BE2C (cell line): ENCODE results near the gene PLPP7. TPM values are rescaled to one million over a fixed set of nuclear protein-coding genes. Genes with fewer than 3 reads are reported as not detected.
A peak's percentile ranks its signal among the peaks of the same experiment; 100 is the strongest.
"Not testable (repeated sequence)": the region's sequence is repeated elsewhere in the genome, so short reads cannot be mapped to it uniquely, and the experiment has no call there.

Experiments used
- DNase-seq: peaks from one replicate; pipeline ENCODE4 v3.0.0-alpha.2; 2020
- H3K27me3 ChIP-seq: fragments of 250-450 bp; sonication (Bioruptor Pico); 2 replicates; pipeline ENCODE4 v1.5.1; 2020; ENCODE audit warnings: mild to moderate bottlenecking
- H3K36me3 ChIP-seq: fragments of 250-450 bp; sonication (Bioruptor Pico); 2 replicates; pipeline ENCODE4 v1.5.1; 2020; ENCODE audit warnings: mild to moderate bottlenecking
- H3K4me1 ChIP-seq: fragments of 250-450 bp; sonication (Bioruptor Pico); 2 replicates; pipeline ENCODE4 v1.5.1; 2020
- H3K4me3 ChIP-seq: 2 replicates; pipeline ENCODE4 v1.5.1; 2011; ENCODE audit warnings: low read depth, low read length
- H3K9me3 ChIP-seq: fragments of 250-450 bp; sonication (Bioruptor Pico); 2 replicates; pipeline ENCODE4 v1.5.1; 2020
- polyA plus RNA-seq: library from polyadenylated mRNA; unstranded; fragments of >200 nt; gene quantifications from one replicate; pipeline ENCODE4 v1.2.1, GENCODE V29; 2012; ENCODE audit warnings: low read depth, missing spikeins; ENCODE audit not compliant: insufficient read length, insufficient read depth
- TF ChIP-seq, protein P1 (sequence below): IDR thresholded peaks from 2 replicates; pipeline ENCODE4 v1.5.1; 2012; ENCODE audit warnings: mild to moderate bottlenecking, low read depth, low read length

The PLPP7 gene
- 22.6 TPM for polyA plus RNA-seq

DNA sequence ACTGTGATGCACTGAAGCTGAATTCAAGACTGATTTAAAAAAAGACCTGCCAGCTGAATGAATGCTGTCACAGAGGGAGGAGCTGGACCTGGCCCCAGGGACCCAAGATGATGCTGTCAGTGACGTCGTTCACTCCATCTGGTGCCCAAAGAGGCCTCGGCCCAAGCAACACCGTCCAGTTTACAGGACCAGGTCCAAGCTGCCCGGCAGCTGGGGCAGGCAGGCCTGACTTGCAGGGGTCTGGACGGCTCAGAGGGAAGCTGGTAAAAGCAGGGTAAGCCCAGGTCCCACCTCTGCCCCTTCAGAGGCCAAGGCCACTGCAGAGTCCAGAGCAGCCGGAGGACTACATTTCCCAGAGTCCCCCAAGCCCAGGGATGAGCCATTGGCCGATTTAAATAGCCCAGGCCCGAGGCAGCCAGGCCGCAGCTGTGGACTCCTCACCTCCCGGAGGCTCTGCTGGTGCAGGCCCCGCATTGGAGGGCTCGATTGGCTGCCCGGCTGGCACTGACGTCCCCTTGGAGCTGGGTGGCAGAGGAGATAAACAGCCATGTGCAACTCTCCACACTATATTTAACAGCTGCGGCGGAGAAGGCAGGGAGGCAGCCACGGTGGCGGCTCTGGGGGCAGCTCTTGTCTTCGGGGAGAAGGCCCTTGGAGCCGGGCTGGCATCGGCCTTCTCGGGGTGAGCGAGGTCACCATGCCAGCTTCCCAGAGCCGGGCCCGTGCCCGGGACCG, at the start of gene PLPP7:
Gene PLPP7, plus strand, starts transcription at position 423 of the 735 bp plus-strand sequence. Its CDS starts 275 bp downstream, at position 698.
- Histone ChIP-seq H3K36me3 (0 out of 2 replicates have a peak, but pooled peaks cover 4% of the 10 kb centered on the region), H3K9me3 (no peaks in the 10 kb centered on the region), H3K27me3 (no peaks in the 10 kb centered on the region), H3K4me3 (peak within 1 kb of the TSS; percentile 81), H3K4me1 (peaks cover 6% of the 10 kb centered on the region)
- peak; percentile 86 for DNase-seq
- TF ChIP-seq, protein P1, sequence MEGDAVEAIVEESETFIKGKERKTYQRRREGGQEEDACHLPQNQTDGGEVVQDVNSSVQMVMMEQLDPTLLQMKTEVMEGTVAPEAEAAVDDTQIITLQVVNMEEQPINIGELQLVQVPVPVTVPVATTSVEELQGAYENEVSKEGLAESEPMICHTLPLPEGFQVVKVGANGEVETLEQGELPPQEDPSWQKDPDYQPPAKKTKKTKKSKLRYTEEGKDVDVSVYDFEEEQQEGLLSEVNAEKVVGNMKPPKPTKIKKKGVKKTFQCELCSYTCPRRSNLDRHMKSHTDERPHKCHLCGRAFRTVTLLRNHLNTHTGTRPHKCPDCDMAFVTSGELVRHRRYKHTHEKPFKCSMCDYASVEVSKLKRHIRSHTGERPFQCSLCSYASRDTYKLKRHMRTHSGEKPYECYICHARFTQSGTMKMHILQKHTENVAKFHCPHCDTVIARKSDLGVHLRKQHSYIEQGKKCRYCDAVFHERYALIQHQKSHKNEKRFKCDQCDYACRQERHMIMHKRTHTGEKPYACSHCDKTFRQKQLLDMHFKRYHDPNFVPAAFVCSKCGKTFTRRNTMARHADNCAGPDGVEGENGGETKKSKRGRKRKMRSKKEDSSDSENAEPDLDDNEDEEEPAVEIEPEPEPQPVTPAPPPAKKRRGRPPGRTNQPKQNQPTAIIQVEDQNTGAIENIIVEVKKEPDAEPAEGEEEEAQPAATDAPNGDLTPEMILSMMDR: no peak

DNA sequence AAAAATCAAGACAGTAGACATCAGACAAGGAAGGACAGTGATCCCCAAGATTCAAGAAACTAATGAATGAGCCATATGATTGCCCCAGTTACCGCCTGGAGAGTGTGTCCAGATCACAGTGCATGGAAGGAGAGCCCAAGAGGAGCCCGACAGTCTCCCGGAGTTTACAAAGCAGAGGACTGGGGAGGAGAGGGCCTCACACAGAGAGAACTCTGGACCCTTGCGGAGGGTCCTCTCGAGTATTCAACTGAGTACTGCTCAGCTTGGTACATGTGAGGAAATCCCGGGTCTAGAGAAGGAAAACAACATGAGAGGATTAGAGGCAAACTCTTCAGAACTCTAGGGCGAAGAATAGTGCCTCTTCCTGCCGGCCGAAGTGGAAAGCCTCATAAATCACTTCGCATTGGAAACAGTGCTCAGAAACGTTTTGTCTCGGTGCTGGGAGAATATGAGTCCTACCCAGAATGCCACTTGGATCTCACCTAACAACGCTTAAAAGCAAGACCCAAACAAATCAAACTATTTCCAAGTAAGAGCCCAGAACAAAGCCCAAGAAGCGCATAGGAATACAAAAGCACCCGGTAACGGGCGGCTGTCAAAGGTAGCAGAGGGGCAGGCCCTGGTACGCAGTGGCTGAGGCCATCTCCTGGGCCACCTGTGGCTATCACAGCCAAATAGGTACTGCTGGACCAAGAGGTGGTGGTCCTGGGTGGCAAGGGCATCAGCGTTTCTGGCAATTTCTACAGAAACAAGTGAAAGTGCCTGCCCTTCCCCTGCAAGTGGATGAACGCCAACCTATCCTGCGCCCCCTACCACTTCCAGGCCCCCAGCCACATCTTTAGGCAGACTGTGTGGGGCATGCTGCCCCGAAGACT, 49.2 kb upstream of the PLPP7 start:
- no peaks in the 10 kb centered on the region for H3K9me3 ChIP-seq
- no peak overlapping the region for H3K4me3 ChIP-seq
- no peak for DNase-seq
- TF ChIP-seq, protein P1: no peak
- H3K27me3 ChIP-seq: no peaks in the 10 kb centered on the region
- H3K4me1 ChIP-seq: peaks cover 8% of the 10 kb centered on the region; the same call in 1 of the 2 replicates
- no peaks in the 10 kb centered on the region for H3K36me3 ChIP-seq

DNA sequence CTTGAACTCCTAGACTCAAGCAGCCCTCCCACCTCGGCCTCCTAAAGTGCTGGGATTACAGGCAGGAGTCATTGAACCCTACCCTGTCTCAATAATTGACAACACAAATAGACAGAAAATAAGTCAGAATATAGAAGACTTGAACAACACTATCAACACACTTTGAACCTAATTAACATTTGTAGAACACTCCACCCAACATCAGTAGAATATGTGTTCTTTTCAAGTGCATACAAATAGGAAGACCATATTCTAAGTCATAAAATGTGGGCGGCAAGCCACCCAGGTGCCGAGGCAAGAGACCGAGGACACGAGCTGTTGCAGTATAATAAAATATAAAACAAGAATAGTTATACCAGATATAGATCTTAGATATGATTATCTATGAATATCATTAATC, 45.2 kb upstream of the PLPP7 start:
- H3K36me3 ChIP-seq, DNase-seq, H3K27me3 ChIP-seq, H3K9me3 ChIP-seq, H3K4me3 ChIP-seq, H3K4me1 ChIP-seq: not testable (repeated sequence)

DNA sequence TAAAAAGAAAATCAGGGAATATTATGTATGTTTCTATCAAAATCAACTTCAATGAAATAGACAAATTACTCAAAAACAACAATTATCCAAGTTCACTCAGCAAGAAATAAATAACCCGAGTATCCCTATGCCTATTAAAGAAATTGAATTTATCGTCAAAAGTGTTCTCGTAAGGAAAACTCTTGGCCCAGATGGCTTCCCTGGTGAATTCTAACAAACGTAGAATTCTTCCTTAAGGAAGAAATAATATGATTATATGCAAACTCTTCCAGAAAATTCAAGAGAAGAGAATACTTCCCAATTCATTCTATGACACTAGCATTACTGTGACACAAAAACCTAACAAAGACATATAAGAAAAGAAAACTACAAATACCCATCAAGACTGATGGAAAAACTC, 42.9 kb upstream of the PLPP7 start:
- DNase-seq: no peak
- Histone ChIP-seq H3K36me3 (no peaks in the 10 kb centered on the region), H3K4me1 (no peaks in the 10 kb centered on the region), H3K27me3 (no peaks in the 10 kb centered on the region), H3K4me3 (no peak overlapping the region), H3K9me3 (no peaks in the 10 kb centered on the region)
- TF ChIP-seq, protein P1: no peak

DNA sequence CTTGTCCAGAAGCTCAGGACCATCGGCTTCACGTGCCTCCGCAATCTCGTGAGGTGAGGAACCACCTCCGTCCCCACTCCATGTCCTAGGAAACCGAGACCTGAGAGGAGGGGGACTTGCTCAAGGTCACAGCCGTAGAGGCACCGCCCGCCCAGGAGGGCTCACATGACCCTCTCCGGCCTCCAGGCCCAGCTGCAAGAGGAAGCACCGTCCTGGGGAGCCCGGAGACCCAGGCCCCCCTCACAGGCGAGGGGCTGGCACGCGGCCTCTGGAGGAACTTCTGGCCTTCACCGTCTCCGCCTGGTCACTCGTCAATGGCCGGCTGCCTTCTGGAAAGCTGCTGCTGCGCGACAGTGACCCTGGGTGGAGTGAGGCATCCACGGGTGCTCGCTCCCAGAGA, 37.4 kb upstream of the PLPP7 start:
- DNase-seq: no peak
- Histone ChIP-seq H3K4me1 (no peaks in the 10 kb centered on the region), H3K27me3 (no peaks in the 10 kb centered on the region), H3K4me3 (no peak overlapping the region), H3K36me3 (no peaks in the 10 kb centered on the region), H3K9me3 (no peaks in the 10 kb centered on the region)
- TF ChIP-seq, protein P1: no peak

DNA sequence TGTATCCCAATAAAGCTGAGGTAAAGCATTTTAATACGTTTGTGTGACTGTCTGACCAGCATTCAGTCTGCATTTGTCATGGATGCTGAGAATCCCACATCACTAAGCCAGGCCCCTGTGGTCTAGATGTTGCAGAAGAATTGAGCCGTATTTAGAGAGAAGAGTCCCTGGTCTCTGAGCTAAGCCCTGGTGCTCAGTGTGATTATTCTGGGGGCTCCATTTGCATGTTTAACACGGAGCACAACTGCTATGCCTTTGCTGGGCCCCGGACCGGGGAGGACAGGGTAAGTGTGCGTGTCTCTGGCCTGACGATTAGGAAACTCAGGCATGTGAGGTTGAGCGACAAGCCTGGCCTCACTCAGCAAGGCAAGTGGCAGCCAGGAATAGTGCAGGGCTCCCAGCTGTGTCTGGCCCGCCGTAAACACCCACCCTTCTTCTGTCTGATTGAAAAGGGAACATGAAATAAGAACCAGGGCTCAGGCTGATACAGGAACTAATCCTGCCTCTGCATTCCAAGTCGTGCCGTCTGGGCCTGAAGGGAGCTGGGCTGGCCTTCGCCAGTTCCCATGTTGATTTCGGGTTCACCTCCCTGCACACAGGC, 35.5 kb upstream of the PLPP7 start:
- Histone ChIP-seq H3K27me3 (no peaks in the 10 kb centered on the region), H3K36me3 (no peaks in the 10 kb centered on the region), H3K4me3 (no peak overlapping the region), H3K4me1 (no peaks in the 10 kb centered on the region), H3K9me3 (no peaks in the 10 kb centered on the region)
- TF ChIP-seq, protein P1: no peak
- DNase-seq: no peak
